Karpas-422 (cell line): ENCODE results near the gene KRTAP9-1. TPM values are rescaled to one million over a fixed set of nuclear protein-coding genes. Genes with fewer than 3 reads are reported as not detected.
"Not testable (repeated sequence)": the region's sequence is repeated elsewhere in the genome, so short reads cannot be mapped to it uniquely, and the experiment has no call there.

Experiments
- DNase-seq: peaks from one replicate; pipeline ENCODE4 v3.0.0-alpha.2; 2015
- H2AFZ ChIP-seq: fragments of 200-600 bp; sonication (generic); 2 replicates; pipeline ENCODE4 v1.6.1; 2014; ENCODE audit warnings: antibody characterized with exemption, low read length, mixed read lengths
- H3K27ac ChIP-seq: fragments of 200-600 bp; sonication (generic); 2 replicates; pipeline ENCODE4 v1.5.1; 2014; ENCODE audit warnings: mild to moderate bottlenecking, low read length, moderate library complexity
- H3K27me3 ChIP-seq: fragments of 200-600 bp; sonication (generic); 2 replicates; pipeline ENCODE4 v1.6.1; 2014; ENCODE audit warnings: low read length, mixed read lengths
- H3K36me3 ChIP-seq: fragments of 200-600 bp; sonication (generic); 2 replicates; pipeline ENCODE4 v1.6.1; 2014; ENCODE audit warnings: low read length, mixed read lengths; ENCODE audit not compliant: insufficient read depth
- H3K4me1 ChIP-seq: fragments of 200-600 bp; sonication (generic); 2 replicates; pipeline ENCODE4 v1.6.1; 2014; ENCODE audit warnings: mild to moderate bottlenecking, low read length, mixed read lengths
- H3K4me2 ChIP-seq: fragments of 200-600 bp; sonication (generic); 2 replicates; pipeline ENCODE4 v1.6.1; 2014; ENCODE audit warnings: low read length, low read depth, mild to moderate bottlenecking; ENCODE audit not compliant: poor library complexity, severe bottlenecking
- H3K4me3 ChIP-seq: fragments of 200-600 bp; sonication (generic); 2 replicates; pipeline ENCODE4 v1.5.1; 2014; ENCODE audit warnings: mild to moderate bottlenecking, antibody characterized with exemption, low read length, mixed read lengths
- H3K79me2 ChIP-seq: fragments of 200-600 bp; sonication (generic); 2 replicates; pipeline ENCODE4 v1.6.1; 2014; ENCODE audit warnings: mild to moderate bottlenecking, low read length, mixed read lengths
- H3K9ac ChIP-seq: fragments of 200-600 bp; sonication (generic); 2 replicates; pipeline ENCODE4 v1.6.0; 2014; ENCODE audit warnings: low read length
- H3K9me2 ChIP-seq: fragments of 200-600 bp; sonication (generic), shearing (Covaris generic); replicated peaks from 2 replicates; pipeline ENCODE4 v1.6.0; 2014; ENCODE audit warnings: mild to moderate bottlenecking, low read length, moderate library complexity; ENCODE audit not compliant: insufficient read depth
- H3K9me3 ChIP-seq: fragments of 300-700, 200-600 bp; sonication (generic); 2 replicates; pipeline ENCODE4 v1.6.1; 2014; ENCODE audit warnings: low read length, mixed read lengths
- H4K20me1 ChIP-seq: fragments of 200-600 bp; sonication (generic); 2 replicates; pipeline ENCODE4 v1.6.1; 2014; ENCODE audit warnings: mild to moderate bottlenecking, antibody characterized with exemption, low read length, low read depth; ENCODE audit not compliant: insufficient read depth
- total RNA-seq: library from RNA; depleted of rRNA; stranded (reverse); fragments of >200 nt; shearing (Covaris generic); gene quantifications from 2 replicates; pipeline ENCODE4 v1.2.3, GENCODE V29; 2014; ENCODE audit warnings: low replicate concordance

The KRTAP9-1 gene
- total RNA-seq, 1 experiment from 2014 or later = not detected

DNA sequence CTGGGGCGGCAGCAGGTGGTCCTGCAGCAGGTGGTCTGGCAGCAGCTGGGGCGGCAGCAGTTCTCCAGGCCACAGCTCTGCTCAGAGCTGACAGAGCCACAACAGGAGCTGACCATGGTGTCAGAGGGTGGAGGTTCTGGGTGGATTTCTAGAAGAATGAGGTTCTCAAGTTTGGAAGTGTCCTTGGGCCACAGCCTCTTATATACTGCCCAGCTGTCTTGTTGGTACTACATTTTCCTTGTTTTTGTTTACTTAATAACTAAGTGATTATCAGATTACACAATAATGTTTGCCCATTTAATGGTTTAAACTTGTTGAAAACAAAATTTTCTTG, 40.1 kb upstream of the KRTAP9-1 start, which contains the start of gene KRTAP4-5:
Gene KRTAP4-5 (minus strand): TSS at position 174 of the 334 bp plus-strand sequence. CDS start 58 bp downstream, at position 116.
- no peaks in the 10 kb centered on the region for H3K9me3 ChIP-seq
- H3K9me2 ChIP-seq = no peaks in the 10 kb centered on the region
- no peak for DNase-seq
- H3K27me3 ChIP-seq = no peaks in the 10 kb centered on the region
- H3K36me3 ChIP-seq = no peaks in the 10 kb centered on the region
- no peak within 1 kb of the TSS for H3K4me2 ChIP-seq
- no peaks in the 10 kb centered on the region for H3K79me2 ChIP-seq
- no peaks in the 10 kb centered on the region for H4K20me1 ChIP-seq
- no peak within 1 kb of the TSS for H3K27ac ChIP-seq
- no peak within 1 kb of the TSS for H3K4me3 ChIP-seq
- no peak within 1 kb of the TSS for H3K9ac ChIP-seq
- H2AFZ ChIP-seq = no peak within 1 kb of the TSS
- no peaks in the 10 kb centered on the region for H3K4me1 ChIP-seq

DNA sequence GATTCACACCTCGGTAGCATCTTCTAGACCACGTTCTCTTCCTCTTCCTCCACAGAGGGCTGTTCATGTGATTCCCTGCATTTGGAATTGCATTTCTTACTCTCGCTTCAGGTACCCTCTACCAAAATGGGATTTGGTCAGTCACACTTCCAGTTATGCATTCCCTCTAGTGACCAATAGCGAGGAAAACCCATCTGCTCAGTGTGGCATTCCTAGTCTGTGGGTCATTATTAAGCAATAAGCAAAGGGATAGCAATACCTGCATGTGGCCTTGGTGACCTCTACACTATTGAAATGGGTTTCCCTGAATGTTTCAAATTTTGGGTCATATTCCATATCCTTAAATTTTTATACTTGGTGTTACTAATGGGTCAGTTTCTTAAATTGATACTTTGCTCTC, 39.7 kb upstream of the KRTAP9-1 start:
- no peak overlapping the region for H2AFZ ChIP-seq
- no peaks in the 10 kb centered on the region for H3K27me3 ChIP-seq
- no peak overlapping the region for H3K4me2 ChIP-seq
- no peak overlapping the region for H3K4me3 ChIP-seq
- H3K9me3 ChIP-seq = no peaks in the 10 kb centered on the region
- no peak for DNase-seq
- H3K36me3 ChIP-seq = no peaks in the 10 kb centered on the region
- no peaks in the 10 kb centered on the region for H3K9me2 ChIP-seq
- H3K79me2 ChIP-seq = no peaks in the 10 kb centered on the region
- no peaks in the 10 kb centered on the region for H3K4me1 ChIP-seq
- H3K27ac ChIP-seq = no peak overlapping the region
- no peak overlapping the region for H3K9ac ChIP-seq
- no peaks in the 10 kb centered on the region for H4K20me1 ChIP-seq

DNA sequence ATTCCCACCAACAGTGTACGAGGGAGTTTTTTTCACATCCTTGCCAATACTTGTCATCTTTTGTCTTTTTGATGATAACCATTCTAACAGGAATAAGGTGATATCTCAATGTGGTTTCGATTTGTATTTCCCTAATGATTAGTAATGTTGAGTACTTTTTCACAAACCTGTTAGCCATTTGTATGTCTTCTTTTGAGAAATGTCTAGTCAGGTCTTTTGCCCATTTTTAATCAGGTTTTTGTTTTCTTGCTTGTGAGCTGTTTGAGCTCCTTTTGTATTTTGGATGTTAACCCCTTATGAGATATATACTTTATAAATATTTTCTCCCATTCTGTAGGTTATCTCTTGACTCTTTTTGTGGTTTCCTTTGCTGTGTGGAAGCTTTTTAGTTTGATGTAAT, 38.2 kb upstream of the KRTAP9-1 start:
- no peaks in the 10 kb centered on the region for H3K27me3 ChIP-seq
- no peak overlapping the region for H3K9ac ChIP-seq
- no peaks in the 10 kb centered on the region for H3K36me3 ChIP-seq
- no peaks in the 10 kb centered on the region for H3K9me2 ChIP-seq
- H3K4me3 ChIP-seq = no peak overlapping the region
- DNase-seq = no peak
- no peak overlapping the region for H3K4me2 ChIP-seq
- H2AFZ ChIP-seq = no peak overlapping the region
- H3K27ac ChIP-seq = no peak overlapping the region
- no peaks in the 10 kb centered on the region for H4K20me1 ChIP-seq
- no peaks in the 10 kb centered on the region for H3K9me3 ChIP-seq
- H3K79me2 ChIP-seq = no peaks in the 10 kb centered on the region
- H3K4me1 ChIP-seq = no peaks in the 10 kb centered on the region

DNA sequence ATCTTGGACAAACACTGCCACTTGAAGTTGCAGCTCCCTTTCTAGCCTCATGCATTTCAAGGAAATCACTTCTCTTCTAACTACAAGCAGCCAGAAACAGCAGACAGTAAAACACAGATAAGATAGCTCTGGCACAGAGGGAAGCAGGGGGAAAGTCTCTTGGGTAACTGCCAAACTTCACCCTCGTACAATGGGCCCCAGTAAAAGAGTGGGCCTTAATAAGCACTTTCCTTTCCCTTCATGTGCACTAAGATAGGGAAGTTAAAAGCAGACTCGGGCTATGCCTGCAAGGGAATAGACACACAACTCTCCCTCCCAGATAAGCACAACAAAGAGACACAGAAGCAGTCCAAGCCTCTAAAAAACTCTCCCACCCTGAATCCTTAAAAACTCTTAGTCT, 35.8 kb upstream of the KRTAP9-1 start:
- Histone ChIP-seq H3K9me2 (no peaks in the 10 kb centered on the region), H2AFZ (no peak overlapping the region), H3K4me2 (no peak overlapping the region), H3K9me3 (no peaks in the 10 kb centered on the region), H3K27me3 (no peaks in the 10 kb centered on the region), H3K27ac (no peak overlapping the region), H3K9ac (no peak overlapping the region), H3K36me3 (no peaks in the 10 kb centered on the region), H3K79me2 (no peaks in the 10 kb centered on the region), H4K20me1 (no peaks in the 10 kb centered on the region), H3K4me3 (no peak overlapping the region), H3K4me1 (no peaks in the 10 kb centered on the region)
- no peak for DNase-seq

DNA sequence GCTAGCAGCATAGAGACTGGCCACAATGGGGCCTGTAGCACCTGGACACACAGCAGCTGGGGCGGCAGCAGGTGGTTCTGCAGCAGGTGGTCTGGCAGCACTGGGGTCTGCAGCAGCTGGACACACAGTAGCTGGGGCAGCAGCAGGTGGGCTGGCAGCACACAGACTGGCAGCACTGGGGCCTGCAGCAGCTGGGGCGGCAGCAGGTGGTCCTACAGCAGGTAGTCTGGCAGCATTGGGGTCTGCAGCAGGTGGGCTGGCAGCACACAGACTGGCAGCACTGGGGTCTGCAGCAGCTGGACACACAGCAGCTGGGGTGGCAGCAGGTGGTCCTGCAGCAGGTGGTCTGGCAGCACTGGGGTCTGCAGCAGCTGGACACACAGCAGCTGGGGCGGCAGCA, 29.5 kb upstream of the KRTAP9-1 start:
- H2AFZ ChIP-seq, H3K79me2 ChIP-seq, H3K36me3 ChIP-seq, H3K4me3 ChIP-seq, DNase-seq, H3K9me3 ChIP-seq, H3K9me2 ChIP-seq, H3K9ac ChIP-seq, H3K4me2 ChIP-seq, H3K27ac ChIP-seq, H3K27me3 ChIP-seq, H4K20me1 ChIP-seq, H3K4me1 ChIP-seq: not testable (repeated sequence)

DNA sequence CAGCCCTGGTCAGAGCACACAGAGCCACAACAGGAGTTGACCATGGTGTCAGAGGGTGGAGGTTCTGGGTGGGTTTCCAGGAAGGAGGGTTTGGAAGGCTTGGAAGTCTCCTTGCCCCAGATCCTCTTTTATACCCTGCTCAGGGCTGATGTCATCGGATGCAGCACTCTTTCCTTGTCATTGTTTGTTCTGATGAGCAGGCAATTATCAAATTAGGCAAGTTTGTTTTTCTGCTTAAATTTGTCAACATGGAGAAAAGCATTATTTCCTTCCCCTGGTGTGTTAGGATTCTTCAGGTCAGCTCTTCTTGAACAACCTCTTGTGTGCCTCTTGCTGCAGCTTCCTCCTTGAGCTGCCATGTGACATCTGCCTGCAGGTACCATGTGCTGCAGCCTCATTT, 29.0 kb upstream of the KRTAP9-1 start, which contains the start of gene KRTAP4-4:
Gene KRTAP4-4 (minus strand): TSS at position 101 of the 400 bp plus-strand sequence. CDS start 57 bp downstream, at position 44.
- H3K4me2 ChIP-seq = no peak within 1 kb of the TSS
- H3K9me2 ChIP-seq = no peaks in the 10 kb centered on the region
- no peaks in the 10 kb centered on the region for H3K4me1 ChIP-seq
- DNase-seq = no peak
- no peaks in the 10 kb centered on the region for H3K79me2 ChIP-seq
- no peaks in the 10 kb centered on the region for H4K20me1 ChIP-seq
- no peak within 1 kb of the TSS for H3K27ac ChIP-seq
- H3K27me3 ChIP-seq = no peaks in the 10 kb centered on the region
- no peak within 1 kb of the TSS for H3K4me3 ChIP-seq
- no peak within 1 kb of the TSS for H2AFZ ChIP-seq
- H3K9ac ChIP-seq = no peak within 1 kb of the TSS
- no peaks in the 10 kb centered on the region for H3K9me3 ChIP-seq
- H3K36me3 ChIP-seq = no peaks in the 10 kb centered on the region

DNA sequence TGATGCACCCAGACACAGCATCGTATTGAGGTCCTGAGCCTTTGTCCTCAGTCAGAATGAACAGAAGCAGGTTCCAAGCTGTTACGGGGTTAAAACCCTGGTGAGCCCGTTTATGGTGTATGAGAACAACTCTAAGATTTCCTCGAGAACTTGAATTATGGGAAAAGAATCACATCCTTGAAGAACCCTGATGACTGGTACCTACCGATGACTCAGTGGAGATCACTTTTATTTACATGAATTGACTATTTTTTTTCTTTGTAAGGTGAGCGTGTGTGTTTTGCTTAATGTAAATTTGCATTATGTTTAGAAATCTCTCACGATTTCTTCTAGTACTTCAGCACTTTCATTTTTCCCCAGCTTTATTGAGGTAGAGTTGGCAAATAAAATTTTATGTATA, 25.9 kb upstream of the KRTAP9-1 start:
- H3K36me3 ChIP-seq = no peaks in the 10 kb centered on the region
- DNase-seq = no peak
- no peak overlapping the region for H3K4me2 ChIP-seq
- no peaks in the 10 kb centered on the region for H3K9me2 ChIP-seq
- no peak overlapping the region for H3K27ac ChIP-seq
- H3K9ac ChIP-seq = no peak overlapping the region
- H4K20me1 ChIP-seq = no peaks in the 10 kb centered on the region
- no peaks in the 10 kb centered on the region for H3K4me1 ChIP-seq
- H3K9me3 ChIP-seq = no peaks in the 10 kb centered on the region
- H3K27me3 ChIP-seq = no peaks in the 10 kb centered on the region
- no peak overlapping the region for H2AFZ ChIP-seq
- H3K79me2 ChIP-seq = no peaks in the 10 kb centered on the region
- H3K4me3 ChIP-seq = no peak overlapping the region

DNA sequence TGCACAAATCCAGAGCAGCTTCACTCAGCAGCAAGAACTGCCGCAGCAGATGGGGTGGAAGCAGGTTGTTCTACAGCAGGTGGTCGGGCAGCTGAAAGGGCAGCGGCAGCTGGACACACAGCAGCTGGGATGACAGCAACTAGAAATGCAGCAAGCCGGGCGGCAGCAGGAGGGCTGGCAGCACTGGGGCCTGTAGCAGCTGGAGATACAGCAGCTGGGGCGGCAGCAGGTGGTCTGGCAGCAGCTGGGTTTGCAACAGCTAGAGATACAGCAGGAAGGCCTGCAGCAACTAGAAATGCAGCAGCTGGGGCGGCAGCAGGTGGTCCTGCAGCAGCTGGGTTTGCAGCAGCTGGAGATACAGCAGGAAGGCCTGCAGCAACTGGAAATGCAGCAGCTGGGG, 22.1 kb upstream of the KRTAP9-1 start:
- H3K27me3 ChIP-seq = no peaks in the 10 kb centered on the region

DNA sequence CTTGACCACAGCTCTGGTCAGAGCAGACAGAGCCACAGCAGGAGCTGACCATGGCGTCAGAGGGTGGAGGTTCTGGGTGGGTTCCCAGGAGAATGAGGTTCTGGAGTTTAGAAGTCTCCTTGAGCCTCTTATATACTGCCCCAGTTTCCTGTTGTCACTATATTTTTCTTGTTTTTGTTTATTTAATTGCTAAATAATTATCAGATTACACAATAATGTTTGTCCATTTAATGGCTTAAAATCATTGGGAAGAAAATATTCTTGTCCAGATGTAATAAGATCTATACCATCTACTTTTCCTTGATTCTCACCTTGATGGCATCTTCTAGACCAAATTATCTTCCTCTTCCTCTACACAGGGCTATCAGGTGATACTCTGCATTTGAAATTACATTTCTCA, 21.6 kb upstream of the KRTAP9-1 start, which contains the start of gene KRTAP4-3:
Gene KRTAP4-3 (minus strand): TSS at position 101 of the 400 bp plus-strand sequence. CDS start 49 bp downstream, at position 52.
- H3K9me2 ChIP-seq = no peaks in the 10 kb centered on the region
- H3K27me3 ChIP-seq = no peaks in the 10 kb centered on the region
- H3K4me3 ChIP-seq = no peak within 1 kb of the TSS
- H2AFZ ChIP-seq = no peak within 1 kb of the TSS
- no peaks in the 10 kb centered on the region for H4K20me1 ChIP-seq
- no peak within 1 kb of the TSS for H3K4me2 ChIP-seq
- H3K9ac ChIP-seq = no peak within 1 kb of the TSS
- H3K27ac ChIP-seq = no peak within 1 kb of the TSS
- H3K9me3 ChIP-seq = no peaks in the 10 kb centered on the region
- H3K36me3 ChIP-seq = no peaks in the 10 kb centered on the region
- no peaks in the 10 kb centered on the region for H3K4me1 ChIP-seq
- H3K79me2 ChIP-seq = no peaks in the 10 kb centered on the region
- no peak for DNase-seq

More for the DNA sequence above, 22.1 kb upstream of the KRTAP9-1 start:
- Histone ChIP-seq H3K9me3 (no peaks in the 10 kb centered on the region), H4K20me1 (no peaks in the 10 kb centered on the region), H3K9me2 (no peaks in the 10 kb centered on the region), H3K9ac (no peak overlapping the region), H3K4me2 (no peak overlapping the region), H2AFZ (no peak overlapping the region), H3K27ac (no peak overlapping the region), H3K4me3 (no peak overlapping the region), H3K36me3 (no peaks in the 10 kb centered on the region), H3K4me1 (no peaks in the 10 kb centered on the region), H3K79me2 (no peaks in the 10 kb centered on the region)
- DNase-seq = no peak
